DND-41 (cell line): Measurements from ENCODE around the gene EEFSEC.

Experiments
- ATAC-seq: fragments of 200-7000 bp; cut with Tn5 transposase; 3 replicates; pipeline ENCODE4 v1.9.1; 2021; ENCODE audit warnings: low read depth; ENCODE audit not compliant: insufficient read depth
- DNase-seq: peaks from one replicate; pipeline ENCODE4 v3.0.0-alpha.2; 2020
- H2AFZ ChIP-seq: 2 replicates; pipeline ENCODE4 v1.6.0; 2012; ENCODE audit warnings: low read depth, low read length
- H3K27ac ChIP-seq: 2 replicates; pipeline ENCODE4 v1.5.1; 2012; ENCODE audit warnings: low read length, inconsistent platforms
- H3K27me3 ChIP-seq: fragments of 200-600 bp; sonication (generic); 2 replicates; pipeline ENCODE4 v1.6.0; 2012; ENCODE audit warnings: low read length, mild to moderate bottlenecking, inconsistent platforms; ENCODE audit not compliant: insufficient read depth, poor library complexity
- H3K36me3 ChIP-seq: 2 replicates; pipeline ENCODE4 v1.5.1; 2012; ENCODE audit warnings: low read length, inconsistent platforms; ENCODE audit not compliant: insufficient read depth
- H3K4me1 ChIP-seq: 2 replicates; pipeline ENCODE4 v1.5.1; 2012; ENCODE audit warnings: mild to moderate bottlenecking, low read length; ENCODE audit not compliant: insufficient read depth
- H3K4me2 ChIP-seq: 2 replicates; pipeline ENCODE4 v1.6.0; 2012; ENCODE audit warnings: mild to moderate bottlenecking, moderate library complexity, low read length, inconsistent platforms; ENCODE audit not compliant: insufficient read depth
- H3K4me3 ChIP-seq, 2 experiments: fragments of 200-600 bp in 1 of 2; shearing (Covaris generic) in 1 of 2; 2 replicates each; pipeline ENCODE4 v1.5.1; 2012 to 2016; ENCODE audit warnings: inconsistent platforms in 2 of 2, low read length in 2 of 2, mild to moderate bottlenecking in 2 of 2, low read depth in 1 of 2, moderate library complexity in 1 of 2
- H3K79me2 ChIP-seq: 2 replicates; pipeline ENCODE4 v1.6.0; 2012; ENCODE audit warnings: low read length, inconsistent platforms; ENCODE audit not compliant: insufficient read depth
- H3K9ac ChIP-seq: 2 replicates; pipeline ENCODE4 v1.6.0; 2012; ENCODE audit warnings: low read depth, mild to moderate bottlenecking, inconsistent platforms, low read length, moderate library complexity
- H3K9me3 ChIP-seq: 2 replicates; pipeline ENCODE4 v1.5.1; 2012; ENCODE audit warnings: low read length, moderate library complexity, mild to moderate bottlenecking, inconsistent platforms; ENCODE audit not compliant: insufficient read depth, severe bottlenecking
- H4K20me1 ChIP-seq: 2 replicates; pipeline ENCODE4 v1.6.0; 2012; ENCODE audit warnings: low read length; ENCODE audit not compliant: insufficient read depth
- CTCF ChIP-seq: IDR thresholded peaks from 2 replicates; pipeline ENCODE4 v1.5.1; 2012; ENCODE audit warnings: borderline replicate concordance, low read length, moderate library complexity, mild to moderate bottlenecking; ENCODE audit not compliant: poor library complexity, severe bottlenecking; ENCODE audit errors: extremely low read depth
- EZH2 ChIP-seq: IDR thresholded peaks from 3 replicates; pipeline ENCODE4 v1.6.1; 2012; ENCODE audit warnings: borderline replicate concordance, low read depth, mild to moderate bottlenecking, moderate library complexity, low read length, inconsistent platforms; ENCODE audit not compliant: severe bottlenecking

The EEFSEC gene

GRCh38 chr3:128168836-128169235 is 15.6 kb downstream of the EEFSEC start:
- TF ChIP-seq EZH2, result no peak
- no peak for TF ChIP-seq CTCF
- no peak overlapping the region for H3K9ac ChIP-seq
- H3K4me2 ChIP-seq, result no peak overlapping the region
- H3K27ac ChIP-seq, result no peak overlapping the region
- H2AFZ ChIP-seq, result no peak overlapping the region
- no peaks in the 10 kb centered on the region for H3K27me3 ChIP-seq
- H3K36me3 ChIP-seq, result peaks cover 4% of the 10 kb centered on the region; the same call in 1 of the 2 replicates
- no peaks in the 10 kb centered on the region for H3K4me1 ChIP-seq
- DNase-seq (no peak), ATAC-seq (no peak)
- H4K20me1 ChIP-seq, result peaks cover 50% of the 10 kb centered on the region
- no peaks in the 10 kb centered on the region for H3K9me3 ChIP-seq
- no peak overlapping the region for H3K4me3 ChIP-seq
- peaks cover 48% of the 10 kb centered on the region; the same call in 1 of the 2 replicates for H3K79me2 ChIP-seq

- Histone ChIP-seq H2AFZ (no peak overlapping the region), H3K27me3 (no peaks in the 10 kb centered on the region), H3K79me2 (peaks cover 37% of the 10 kb centered on the region; the same call in 1 of the 2 replicates), H3K4me3 (no peak overlapping the region), H3K9ac (no peak overlapping the region), H3K27ac (no peak overlapping the region), H3K4me2 (no peak overlapping the region), H3K4me1 (no peaks in the 10 kb centered on the region; the same call in 1 of the 2 replicates), H4K20me1 (peaks cover 49% of the 10 kb centered on the region), H3K9me3 (no peaks in the 10 kb centered on the region), H3K36me3 (peaks cover under 1% of the 10 kb centered on the region; the same call in 1 of the 2 replicates)
- peak; percentile 22 for DNase-seq
- peak; percentile 58; the same call in 2 of the 3 replicates for ATAC-seq
- TF ChIP-seq EZH2 (no peak), CTCF (peak; percentile 58)
These were observed 17.7 kb downstream of the EEFSEC start for GRCh38 chr3:128170866-128171516.

- H3K27me3 ChIP-seq, result no peaks in the 10 kb centered on the region
- no peaks in the 10 kb centered on the region for H3K9me3 ChIP-seq
- ATAC-seq (no peak), DNase-seq (no peak)
- H3K4me1 ChIP-seq, result no peaks in the 10 kb centered on the region; the same call in 1 of the 2 replicates
- H3K9ac ChIP-seq, result no peak overlapping the region
- H4K20me1 ChIP-seq, result peaks cover 41% of the 10 kb centered on the region
- H3K36me3 ChIP-seq, result no peaks in the 10 kb centered on the region
- no peak for TF ChIP-seq EZH2
- TF ChIP-seq CTCF, result no peak
- no peak overlapping the region for H3K4me3 ChIP-seq
- H3K27ac ChIP-seq, result no peak overlapping the region
- H3K4me2 ChIP-seq, result no peak overlapping the region
- peaks cover 26% of the 10 kb centered on the region; the same call in 1 of the 2 replicates for H3K79me2 ChIP-seq
- H2AFZ ChIP-seq, result no peak overlapping the region
These were observed 19.9 kb downstream of the EEFSEC start for GRCh38 chr3:128173200-128173599.
